ENCODE measurements around the gene LRRC10B. TPM values are rescaled to one million over a fixed set of nuclear protein-coding genes. Genes with fewer than 3 reads are reported as not detected.

LRRC10B gene
- total RNA-seq, 4 donors from 2014 or later: 0.22 to 3.0 (median 0.66) TPM

DNA sequence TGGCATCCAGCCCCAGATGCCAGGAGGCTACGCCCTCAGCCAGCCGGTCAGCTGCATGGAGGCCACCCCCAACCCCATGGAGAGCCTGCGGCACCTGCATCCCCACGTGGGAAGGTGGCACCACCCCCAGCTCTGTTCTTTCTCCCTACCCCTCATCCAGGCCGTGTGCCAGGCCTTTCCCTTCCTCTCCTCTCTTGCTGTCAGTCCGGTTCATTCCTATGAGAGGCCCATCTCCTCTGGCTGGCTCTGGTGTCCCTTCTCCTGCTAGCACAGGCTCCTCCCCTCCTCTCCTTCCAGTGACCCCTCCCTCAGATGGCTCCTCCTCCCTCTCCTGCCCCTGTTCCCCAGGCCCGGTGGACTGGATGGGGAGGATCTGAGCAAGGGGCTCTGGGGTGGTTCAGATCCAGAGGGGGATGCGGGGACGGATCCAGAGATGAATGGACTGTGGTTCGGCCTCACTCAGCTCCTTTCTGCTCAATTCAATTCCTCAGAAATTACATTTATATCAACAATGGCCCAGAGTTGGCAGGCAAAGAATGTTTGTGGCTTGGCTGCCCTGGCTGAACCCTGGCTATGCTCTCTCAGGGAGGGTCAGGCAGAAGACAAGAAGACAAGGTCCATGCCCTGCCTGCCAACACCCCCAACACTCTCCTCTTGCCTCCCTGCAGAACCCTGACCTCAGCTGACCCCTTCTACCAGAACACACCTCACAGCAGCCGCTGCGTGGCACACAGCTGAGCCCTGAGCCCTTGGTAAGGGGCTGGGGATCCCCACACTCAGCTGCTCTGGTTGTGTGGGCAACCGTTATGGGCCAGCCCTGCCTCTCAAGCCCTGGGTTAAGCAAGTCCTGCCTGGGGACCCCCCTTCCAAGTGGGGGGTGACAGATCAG lies 18.5 kb upstream of the LRRC10B start:
- Histone ChIP-seq H3K4me3 (replicated peaks in 1 of 3) (no peak overlapping the region), H3K4me1 (peaks cover 13 to 25% of the 10 kb centered on the region in 2 donors), H3K36me3 (no peaks in the 10 kb centered on the region), H3K27me3 (no peaks in the 10 kb centered on the region), H3K9me3 (no peaks in the 10 kb centered on the region), H3K27ac (peak overlapping the region; percentile 26 to 45 (median 28))
- TF ChIP-seq, protein P1, sequence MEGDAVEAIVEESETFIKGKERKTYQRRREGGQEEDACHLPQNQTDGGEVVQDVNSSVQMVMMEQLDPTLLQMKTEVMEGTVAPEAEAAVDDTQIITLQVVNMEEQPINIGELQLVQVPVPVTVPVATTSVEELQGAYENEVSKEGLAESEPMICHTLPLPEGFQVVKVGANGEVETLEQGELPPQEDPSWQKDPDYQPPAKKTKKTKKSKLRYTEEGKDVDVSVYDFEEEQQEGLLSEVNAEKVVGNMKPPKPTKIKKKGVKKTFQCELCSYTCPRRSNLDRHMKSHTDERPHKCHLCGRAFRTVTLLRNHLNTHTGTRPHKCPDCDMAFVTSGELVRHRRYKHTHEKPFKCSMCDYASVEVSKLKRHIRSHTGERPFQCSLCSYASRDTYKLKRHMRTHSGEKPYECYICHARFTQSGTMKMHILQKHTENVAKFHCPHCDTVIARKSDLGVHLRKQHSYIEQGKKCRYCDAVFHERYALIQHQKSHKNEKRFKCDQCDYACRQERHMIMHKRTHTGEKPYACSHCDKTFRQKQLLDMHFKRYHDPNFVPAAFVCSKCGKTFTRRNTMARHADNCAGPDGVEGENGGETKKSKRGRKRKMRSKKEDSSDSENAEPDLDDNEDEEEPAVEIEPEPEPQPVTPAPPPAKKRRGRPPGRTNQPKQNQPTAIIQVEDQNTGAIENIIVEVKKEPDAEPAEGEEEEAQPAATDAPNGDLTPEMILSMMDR (IDR thresholded peaks at IDR 0.05): no peak
- no peak for TF ChIP-seq POLR2A (IDR thresholded peaks at IDR 0.05)
- WGBS, 2 donors: 52 to 58% methylated on average over 10 to 13 of the region's 13 CpGs
- intact Hi-C loops (cut with DNase I): no loop called here
- DNase-seq: peak; percentile 37 to 38

DNA sequence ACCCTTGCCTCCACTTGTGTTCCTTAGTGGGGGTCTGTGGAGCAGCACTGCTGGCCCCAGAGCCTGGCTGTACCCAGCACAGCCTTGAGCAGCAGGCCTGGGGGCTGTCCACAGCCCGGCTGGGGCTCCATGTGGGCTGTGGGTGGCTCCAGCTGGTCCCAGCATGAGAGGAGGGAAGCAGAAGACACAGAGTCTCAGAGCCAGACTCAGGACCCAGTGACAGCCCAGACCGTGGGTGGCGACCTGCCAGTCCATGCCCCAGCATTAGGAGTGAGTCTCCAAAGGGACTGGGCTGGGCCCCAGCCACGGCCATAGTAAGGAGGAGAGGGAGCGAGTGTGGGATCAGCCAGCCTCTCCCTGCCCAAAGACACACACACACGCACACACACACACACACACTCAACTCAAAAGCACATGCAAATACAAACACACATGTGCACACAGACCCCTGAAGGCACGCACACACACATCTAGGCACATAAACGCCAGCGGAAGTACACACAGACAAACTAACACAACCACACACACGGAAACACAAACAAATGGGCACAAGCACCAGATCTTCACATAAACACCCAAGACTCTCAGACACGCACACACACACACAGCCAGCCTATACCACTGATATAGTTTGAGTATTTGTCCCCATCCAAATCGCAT lies 16.7 kb upstream of the LRRC10B start:
- no peak overlapping the region for H3K4me3 ChIP-seq (replicated peaks in 1 of 3)
- intact Hi-C loops (cut with DNase I): no loop called here
- peaks cover 13 to 25% of the 10 kb centered on the region in 2 donors for H3K4me1 ChIP-seq
- WGBS, 2 donors: 90% methylated on average over 9 to 12 of the region's 12 CpGs
- H3K36me3 ChIP-seq: no peaks in the 10 kb centered on the region
- no peaks in the 10 kb centered on the region for H3K27me3 ChIP-seq
- no peaks in the 10 kb centered on the region for H3K9me3 ChIP-seq
- H3K27ac ChIP-seq: no peak overlapping the region
- no peak for DNase-seq
- TF ChIP-seq, protein P1 (IDR thresholded peaks at IDR 0.05): no peak
- TF ChIP-seq POLR2A (IDR thresholded peaks at IDR 0.05): no peak

DNA sequence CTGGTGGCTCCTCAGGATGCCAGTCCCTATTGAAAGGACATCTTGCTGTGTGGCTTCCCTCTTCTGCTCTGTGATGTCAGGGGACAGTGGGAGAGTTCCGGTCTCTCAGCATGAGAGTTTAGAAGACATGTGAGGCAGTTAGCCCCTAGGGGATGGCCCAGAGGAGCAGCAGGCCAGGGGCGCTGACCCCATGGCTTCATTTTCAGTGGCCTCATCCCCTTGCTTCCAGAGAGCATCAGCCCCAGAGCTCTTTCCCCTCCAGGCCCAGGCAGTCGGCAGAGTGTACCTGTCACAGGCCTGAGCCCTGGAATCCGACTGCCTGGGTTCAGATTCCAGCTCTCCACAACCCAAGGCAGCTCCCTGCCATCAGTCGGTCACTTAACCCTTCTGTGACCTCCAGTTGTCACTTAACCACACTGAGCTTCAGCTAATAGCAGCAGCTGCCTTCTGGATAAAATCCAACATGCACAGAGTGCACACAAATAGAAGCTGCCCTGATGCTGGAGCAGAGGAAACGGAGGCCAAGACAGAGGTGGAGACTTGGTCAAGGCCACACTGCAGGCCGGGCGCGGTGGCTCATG lies 14.1 kb upstream of the LRRC10B start:
- intact Hi-C loops (cut with DNase I): no loop called here
- Histone ChIP-seq H3K27me3 (no peaks in the 10 kb centered on the region), H3K4me3 (replicated peaks in 1 of 3) (no peak overlapping the region), H3K27ac (no peak overlapping the region), H3K9me3 (no peaks in the 10 kb centered on the region), H3K36me3 (no peaks in the 10 kb centered on the region), H3K4me1 (peaks cover 12% of the 10 kb centered on the region in 2 donors)
- WGBS, 2 donors: 66 to 79% methylated on average over 9 of the region's 9 CpGs
- no peak for TF ChIP-seq POLR2A (IDR thresholded peaks at IDR 0.05)
- TF ChIP-seq, protein P1 (IDR thresholded peaks at IDR 0.05): no peak
- DNase-seq: no peak

DNA sequence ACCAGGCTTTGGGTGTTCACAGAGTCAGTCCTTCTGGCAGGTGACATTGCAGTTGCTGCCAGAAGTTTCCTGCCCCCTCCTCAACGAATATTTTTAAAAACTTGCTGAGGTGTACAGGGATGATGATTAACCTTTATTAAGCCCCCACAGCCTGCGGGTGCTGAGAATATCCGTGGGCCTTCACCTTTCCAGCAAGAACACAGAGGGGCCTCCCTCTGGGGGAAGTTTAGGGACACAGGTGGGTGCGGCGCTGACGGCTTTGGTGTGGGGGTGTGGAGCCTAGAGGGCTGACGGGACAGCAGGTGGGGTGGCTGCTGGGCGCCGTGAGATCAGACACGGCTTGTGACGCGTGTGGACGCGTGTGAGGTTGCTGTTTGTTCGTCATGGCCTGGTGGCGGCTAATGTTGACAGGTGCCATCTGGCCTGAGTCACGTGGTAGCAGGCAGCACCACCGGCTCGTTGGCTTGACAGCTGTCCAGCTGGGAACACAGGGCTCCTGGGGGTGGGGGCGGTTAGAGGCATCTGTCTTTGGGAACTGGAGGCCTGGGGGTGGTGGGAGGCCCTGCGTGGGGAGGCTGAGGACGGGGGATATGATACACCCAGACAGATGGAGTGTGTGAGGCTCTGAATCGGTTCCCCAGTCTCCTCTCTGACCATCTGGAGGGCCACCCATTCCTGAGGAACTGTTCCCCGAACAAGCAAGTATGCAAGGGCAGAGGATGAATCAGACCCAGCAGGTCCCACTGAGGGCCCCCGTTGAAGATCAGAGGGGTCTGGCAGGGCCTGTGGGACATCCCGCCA lies 12.5 kb upstream of the LRRC10B start:
- H3K27ac ChIP-seq: no peak overlapping the region
- no peaks in the 10 kb centered on the region for H3K9me3 ChIP-seq
- H3K27me3 ChIP-seq: no peaks in the 10 kb centered on the region
- no peak overlapping the region for H3K4me3 ChIP-seq (replicated peaks in 1 of 3)
- no peaks in the 10 kb centered on the region for H3K4me1 ChIP-seq
- intact Hi-C loops (cut with DNase I): no loop called here
- WGBS, 2 donors: 74 to 80% methylated on average over 23 to 24 of the region's 26 CpGs
- no peak for TF ChIP-seq POLR2A (IDR thresholded peaks at IDR 0.05)
- TF ChIP-seq, protein P1 (IDR thresholded peaks at IDR 0.05): no peak
- no peak for DNase-seq
- no peaks in the 10 kb centered on the region for H3K36me3 ChIP-seq

All from thyroid gland (tissue), 4 donors.